ENCODE measurements around the gene TPH1.

The TPH1 gene

DNA sequence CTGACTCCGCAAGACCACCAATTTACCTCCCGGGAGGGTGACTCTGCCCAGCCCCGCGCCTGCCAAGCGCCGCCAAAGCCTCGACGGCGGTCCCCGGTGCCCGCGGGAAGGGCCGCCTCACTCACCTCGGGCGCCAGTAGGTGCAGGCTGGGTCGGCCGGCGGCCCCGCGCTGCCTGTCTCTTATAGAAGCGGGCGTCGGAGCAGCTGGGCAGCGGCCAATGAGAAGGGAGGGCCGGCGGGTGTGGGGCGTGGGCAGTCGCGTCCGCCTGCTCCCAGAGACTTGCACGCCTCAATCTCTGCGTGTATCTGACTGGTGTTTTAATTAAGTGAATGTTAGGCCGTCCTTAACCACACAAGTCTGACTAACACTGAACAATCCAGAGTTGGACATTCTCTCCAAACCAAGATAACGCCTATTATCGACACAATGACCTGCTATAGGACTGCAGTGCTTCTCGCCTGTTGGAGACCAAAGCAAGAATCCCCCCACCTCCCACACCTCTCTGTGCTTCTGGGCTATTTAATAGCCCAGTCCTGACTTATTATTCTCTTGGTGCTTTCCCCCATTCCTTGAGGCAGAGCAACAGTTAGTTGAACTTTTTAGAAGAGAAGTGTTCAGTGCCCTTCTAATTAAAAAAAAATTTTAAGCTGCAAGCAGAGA lies at the start of gene TPH1:
TSS of gene TPH1 (minus strand) at position 154 of the 662 bp plus-strand sequence. CDS start 5,507 bp downstream, outside the sequence.
- DNase-seq = no peak

DNA sequence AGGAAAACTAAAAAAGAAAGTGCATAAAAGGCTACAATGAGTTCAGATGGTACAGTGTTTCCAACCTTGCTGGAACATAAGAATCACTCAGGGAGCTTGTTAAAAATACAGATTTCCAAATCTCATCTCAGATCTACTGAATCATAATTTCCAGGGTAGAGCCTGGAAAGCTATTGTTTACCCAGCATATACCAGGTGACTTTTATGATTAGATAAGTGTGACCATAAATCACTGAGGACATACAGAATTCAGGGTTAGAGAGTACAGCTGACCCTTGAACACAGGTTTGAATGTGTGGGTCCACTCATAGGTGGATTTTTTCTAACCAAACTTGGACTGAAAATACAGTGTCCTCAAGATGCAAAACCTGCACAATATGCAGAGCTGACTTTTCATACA lies 47.9 kb upstream of the TPH1 start:
- DNase-seq = no peak

GRCh38 chr11:18091731-18092130 lies 45.7 kb upstream of the TPH1 start:
- DNase-seq = no peak

DNA sequence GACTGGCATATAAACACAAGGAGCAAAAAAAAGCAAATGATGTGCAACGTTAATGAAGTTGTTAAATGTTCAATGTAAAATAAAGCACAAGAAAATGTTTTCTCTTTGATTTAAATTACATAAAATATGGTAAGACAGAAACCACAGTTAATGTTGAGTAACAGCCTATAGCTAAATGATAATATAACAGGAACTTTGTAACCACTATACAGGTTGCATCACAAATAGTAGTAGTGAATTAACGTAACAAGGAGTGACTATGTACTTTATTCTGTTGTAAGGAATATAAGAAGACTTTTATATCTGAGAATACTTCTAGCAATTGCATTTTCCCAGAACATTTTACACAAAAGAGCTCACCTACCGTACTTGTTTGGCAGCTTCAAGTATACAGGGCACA lies 42.9 kb upstream of the TPH1 start:
- DNase-seq = peak; percentile 10

DNA sequence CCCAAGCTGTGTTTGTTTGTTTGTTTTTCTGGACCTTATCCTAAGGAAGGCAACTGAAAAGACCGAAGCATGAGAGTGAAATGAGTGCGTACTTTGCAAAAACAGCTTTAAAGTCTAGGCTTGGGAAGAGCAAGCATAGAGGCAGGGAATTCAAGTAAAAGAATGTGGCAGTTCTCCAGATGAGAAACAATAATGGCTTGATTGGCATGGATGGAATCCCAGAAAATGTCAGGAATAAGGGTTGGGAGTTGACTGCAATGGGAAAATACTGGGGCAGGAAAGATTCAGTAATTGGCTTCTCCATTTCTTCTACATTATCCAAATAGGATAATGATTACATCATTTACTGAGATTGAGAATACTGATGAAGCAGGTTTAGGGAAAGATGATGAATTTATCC lies 42.3 kb upstream of the TPH1 start:
- DNase-seq = no peak

DNA sequence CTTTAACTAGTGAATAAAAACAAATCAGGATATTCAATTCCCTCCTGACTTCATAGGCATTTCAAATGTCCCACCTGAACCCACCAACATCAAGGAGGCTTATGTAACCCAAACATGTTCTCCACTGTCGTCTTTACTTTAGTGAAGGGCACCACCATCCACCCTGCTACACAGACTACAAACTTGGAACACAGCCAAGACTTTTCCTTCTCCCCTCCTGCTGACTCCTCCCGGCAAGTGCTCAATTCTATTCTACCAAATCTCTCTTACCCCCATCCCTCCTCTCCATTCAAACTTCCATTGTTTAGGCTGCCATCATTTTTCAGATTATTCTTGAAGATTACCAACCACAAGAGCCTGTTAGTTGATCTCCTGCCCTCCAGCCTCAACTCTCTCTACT lies 35.5 kb upstream of the TPH1 start:
- DNase-seq = no peak

DNA sequence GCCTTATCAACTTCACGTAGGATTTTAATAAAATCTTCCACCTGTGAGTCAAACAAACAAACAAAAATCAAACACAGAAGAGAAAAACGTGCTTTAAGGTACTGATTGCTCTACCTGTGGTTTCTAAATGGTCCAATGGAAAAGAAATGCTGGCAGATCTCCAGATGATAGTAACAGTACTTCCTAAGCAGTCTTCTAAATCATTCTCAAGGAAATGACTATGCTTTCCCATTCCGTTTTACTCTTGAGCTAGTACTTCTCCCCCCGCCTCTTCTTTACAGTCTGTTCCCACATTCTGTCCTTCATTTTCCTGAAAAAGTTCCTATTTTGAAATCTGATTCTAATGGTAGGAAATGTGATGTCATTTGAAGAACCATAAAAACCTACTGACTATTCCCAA lies 34.4 kb upstream of the TPH1 start:
- DNase-seq = no peak

GRCh38 chr11:18078909-18079308 lies 32.8 kb upstream of the TPH1 start:
- DNase-seq = no peak

DNA sequence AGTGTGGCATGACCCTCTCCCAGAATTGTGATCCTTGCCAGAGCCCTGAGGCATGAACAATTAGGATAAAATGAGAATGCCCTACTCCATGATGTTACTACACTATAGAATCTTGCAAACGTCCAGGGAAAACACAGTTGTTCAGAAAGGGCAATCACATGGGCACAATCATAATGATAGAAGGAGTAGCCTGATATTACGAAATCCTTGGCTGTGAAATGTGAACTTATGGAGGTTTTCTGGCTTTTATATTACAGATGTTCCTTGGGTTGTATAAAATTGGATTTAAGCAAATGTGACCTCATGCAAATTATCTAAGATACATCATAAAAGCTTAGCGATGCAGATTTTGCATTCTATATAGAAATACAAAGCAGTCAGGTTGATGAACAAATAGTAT lies 29.4 kb upstream of the TPH1 start:
- no peak for DNase-seq

DNA sequence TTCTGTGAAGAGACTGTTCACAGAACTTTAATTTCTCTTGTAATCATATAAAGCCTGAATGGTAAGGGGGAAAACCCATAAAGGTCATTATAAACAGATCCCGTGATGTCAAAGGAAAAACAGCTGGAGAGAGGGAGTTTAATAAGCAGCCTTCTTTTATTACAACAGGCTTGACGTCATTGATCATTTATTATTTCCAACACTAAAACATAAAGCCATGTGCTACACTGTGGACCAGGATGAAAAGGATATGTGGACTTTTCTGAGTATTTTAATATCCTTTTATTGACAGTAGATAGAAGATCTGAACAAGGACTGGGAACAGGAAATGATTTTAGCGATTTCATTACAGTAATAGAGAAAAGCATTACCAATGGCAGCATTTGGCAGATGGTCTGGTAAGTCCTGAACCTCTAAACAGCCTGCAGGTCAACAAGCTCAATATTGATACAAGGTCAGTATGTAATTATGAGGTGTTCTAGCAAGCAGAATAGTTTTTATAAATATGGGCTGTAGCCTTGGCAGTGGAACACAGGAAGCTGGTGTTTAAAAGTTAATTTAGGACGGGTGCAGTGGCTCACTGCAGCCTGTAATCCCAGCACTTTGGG lies 25.1 kb upstream of the TPH1 start:
- no peak for DNase-seq

- DNase-seq = no peak
These were observed 21.3 kb upstream of the TPH1 start for GRCh38 chr11:18067372-18067771.

DNA sequence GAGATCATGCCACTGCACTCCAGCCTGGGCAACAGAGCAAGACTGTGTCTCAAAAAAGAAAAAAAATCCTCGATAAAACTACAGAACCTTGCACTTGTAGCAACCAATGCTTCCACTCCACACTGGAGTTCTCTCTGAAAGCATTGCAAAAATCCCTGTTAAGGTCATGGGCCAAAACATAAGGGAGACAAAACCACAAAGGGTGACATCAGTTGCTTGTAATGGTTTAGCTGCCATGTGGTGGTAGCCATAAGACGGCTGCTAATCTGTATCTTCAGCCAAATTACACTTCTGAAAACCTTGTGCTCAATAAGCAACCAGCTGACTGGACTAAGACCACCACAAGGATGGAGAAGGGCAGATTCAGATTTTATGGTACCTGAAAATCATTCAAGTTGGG lies 20.6 kb upstream of the TPH1 start:
- DNase-seq = peak; percentile 16

GRCh38 chr11:18065572-18065971 lies 19.5 kb upstream of the TPH1 start:
- no peak for DNase-seq

GRCh38 chr11:18064450-18065054 lies 18.5 kb upstream of the TPH1 start:
- DNase-seq = no peak

- no peak for DNase-seq
These were observed 17.9 kb upstream of the TPH1 start for GRCh38 chr11:18063862-18064434.

GRCh38 chr11:18063125-18063524 lies 17.1 kb upstream of the TPH1 start:
- DNase-seq = no peak

GRCh38 chr11:18061351-18061750 lies 15.3 kb upstream of the TPH1 start:
- DNase-seq = peak; percentile 9

- no peak for DNase-seq
These were observed 10.6 kb upstream of the TPH1 start for GRCh38 chr11:18056561-18057181.

GRCh38 chr11:18054511-18055103 lies 8.5 kb upstream of the TPH1 start:
- no peak for DNase-seq

- DNase-seq = peak; percentile 36
These were observed 4.8 kb upstream of the TPH1 start for GRCh38 chr11:18050848-18051247.

DNA sequence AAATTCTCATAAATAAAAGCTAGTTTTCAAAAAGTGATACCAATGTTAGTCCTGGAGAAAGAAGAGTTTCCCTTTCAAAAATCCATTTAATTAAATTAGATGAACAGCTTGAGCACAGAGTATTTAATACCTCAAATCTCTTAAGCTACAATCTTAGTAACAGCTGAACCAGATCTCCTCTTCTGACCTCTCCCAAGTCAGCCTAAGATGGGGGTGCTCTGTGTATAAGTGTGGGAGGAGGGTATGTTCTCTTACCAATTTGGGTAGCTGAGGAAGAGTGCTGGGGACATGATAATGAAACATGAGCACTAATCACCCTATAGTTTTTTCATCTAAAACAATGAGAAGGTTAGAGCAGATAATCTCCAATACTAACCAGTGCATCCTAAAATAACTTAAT lies 9.6 kb downstream of the TPH1 start:
- DNase-seq = no peak

GRCh38 chr11:18027475-18027874 lies 18.6 kb downstream of the TPH1 start:
- DNase-seq = no peak

- no peak for DNase-seq
These were observed 23.6 kb downstream of the TPH1 start for GRCh38 chr11:18022419-18022818.

Data from OCI-M1 (cell line).